ENCODE data around the gene CPHXL.

The CPHXL gene

GRCh38 chr16:75726390-75726789, at the start of gene CPHXL:
TSS of gene CPHXL (minus strand) at chr16:75726490. CDS start at chr16:75726442, 48 bp downstream.
- no peak within 1 kb of the TSS for H3K27ac Mint-ChIP-seq
- peaks cover 24% of the 10 kb centered on the region for H3K9me3 Mint-ChIP-seq
- no peak for TF ChIP-seq CTCF (IDR thresholded peaks at IDR 0.05)

GRCh38 chr16:75774197-75774596, 47.9 kb upstream of the CPHXL start:
- Mint-ChIP-seq H3K4me3 (no peak overlapping the region), H3K27ac (no peak overlapping the region), H3K4me1 (no peaks in the 10 kb centered on the region), H3K36me3 (ENCODE audit: low read depth) (no peaks in the 10 kb centered on the region), H3K9me3 (peaks cover 17% of the 10 kb centered on the region), H3K27me3 (ENCODE audit: low read depth, poor library complexity) (peaks cover 10% of the 10 kb centered on the region)
- TF ChIP-seq CTCF (IDR thresholded peaks at IDR 0.05): no peak
- DNase-seq: no peak

More at GRCh38 chr16:75726390-75726789, at the start of gene CPHXL:
- H3K27me3 Mint-ChIP-seq (ENCODE audit: low read depth, poor library complexity): peaks cover 5% of the 10 kb centered on the region
- H3K36me3 Mint-ChIP-seq (ENCODE audit: low read depth): no peaks in the 10 kb centered on the region
- H3K4me3 Mint-ChIP-seq: no peak within 1 kb of the TSS
- DNase-seq: no peak
- H3K4me1 Mint-ChIP-seq: no peaks in the 10 kb centered on the region

- no peak for DNase-seq
- peaks cover 21% of the 10 kb centered on the region for H3K9me3 Mint-ChIP-seq
- no peak for TF ChIP-seq CTCF (IDR thresholded peaks at IDR 0.05)
- no peaks in the 10 kb centered on the region for H3K27me3 Mint-ChIP-seq (ENCODE audit: low read depth, poor library complexity)
- H3K27ac Mint-ChIP-seq: no peak overlapping the region
- H3K4me3 Mint-ChIP-seq: no peak overlapping the region
- no peaks in the 10 kb centered on the region for H3K36me3 Mint-ChIP-seq (ENCODE audit: low read depth)
- no peaks in the 10 kb centered on the region for H3K4me1 Mint-ChIP-seq
Measured at GRCh38 chr16:75770051-75770450, 43.8 kb upstream of the CPHXL start.

- Mint-ChIP-seq H3K4me1 (peaks cover 8% of the 10 kb centered on the region), H3K9me3 (peaks cover 5% of the 10 kb centered on the region), H3K27ac (no peak overlapping the region), H3K4me3 (no peak overlapping the region), H3K36me3 (ENCODE audit: low read depth) (no peaks in the 10 kb centered on the region), H3K27me3 (ENCODE audit: low read depth, poor library complexity) (peaks cover 7% of the 10 kb centered on the region)
- TF ChIP-seq CTCF (IDR thresholded peaks at IDR 0.05): peak; percentile 80
- peak; percentile 43 for DNase-seq
Measured at GRCh38 chr16:75764154-75764768, 38.0 kb upstream of the CPHXL start.

GRCh38 chr16:75763204-75763603, 36.9 kb upstream of the CPHXL start:
- Mint-ChIP-seq H3K27ac (no peak overlapping the region), H3K9me3 (no peaks in the 10 kb centered on the region), H3K4me3 (no peak overlapping the region), H3K36me3 (ENCODE audit: low read depth) (no peaks in the 10 kb centered on the region), H3K27me3 (ENCODE audit: low read depth, poor library complexity) (peaks cover 7% of the 10 kb centered on the region), H3K4me1 (peaks cover 8% of the 10 kb centered on the region)
- DNase-seq: no peak
- no peak for TF ChIP-seq CTCF (IDR thresholded peaks at IDR 0.05)

GRCh38 chr16:75762746-75763145, 36.5 kb upstream of the CPHXL start:
- DNase-seq: no peak
- no peak for TF ChIP-seq CTCF (IDR thresholded peaks at IDR 0.05)
- Mint-ChIP-seq H3K4me3 (no peak overlapping the region), H3K4me1 (peaks cover 8% of the 10 kb centered on the region), H3K9me3 (no peaks in the 10 kb centered on the region), H3K36me3 (ENCODE audit: low read depth) (no peaks in the 10 kb centered on the region), H3K27ac (no peak overlapping the region), H3K27me3 (ENCODE audit: low read depth, poor library complexity) (peaks cover 7% of the 10 kb centered on the region)

All from nephron progenitor cell (in vitro differentiated cells).